ENCODE measurements around the gene S100A6. TPM values are rescaled to one million over a fixed set of nuclear protein-coding genes. Genes with fewer than 3 reads are reported as not detected.

S100A6 gene
- total RNA-seq, 5 donors from 2014 or later (not counting 1 experiment from before 2014, with no cell fraction given) = 200 to 467 (median 400) TPM

DNA sequence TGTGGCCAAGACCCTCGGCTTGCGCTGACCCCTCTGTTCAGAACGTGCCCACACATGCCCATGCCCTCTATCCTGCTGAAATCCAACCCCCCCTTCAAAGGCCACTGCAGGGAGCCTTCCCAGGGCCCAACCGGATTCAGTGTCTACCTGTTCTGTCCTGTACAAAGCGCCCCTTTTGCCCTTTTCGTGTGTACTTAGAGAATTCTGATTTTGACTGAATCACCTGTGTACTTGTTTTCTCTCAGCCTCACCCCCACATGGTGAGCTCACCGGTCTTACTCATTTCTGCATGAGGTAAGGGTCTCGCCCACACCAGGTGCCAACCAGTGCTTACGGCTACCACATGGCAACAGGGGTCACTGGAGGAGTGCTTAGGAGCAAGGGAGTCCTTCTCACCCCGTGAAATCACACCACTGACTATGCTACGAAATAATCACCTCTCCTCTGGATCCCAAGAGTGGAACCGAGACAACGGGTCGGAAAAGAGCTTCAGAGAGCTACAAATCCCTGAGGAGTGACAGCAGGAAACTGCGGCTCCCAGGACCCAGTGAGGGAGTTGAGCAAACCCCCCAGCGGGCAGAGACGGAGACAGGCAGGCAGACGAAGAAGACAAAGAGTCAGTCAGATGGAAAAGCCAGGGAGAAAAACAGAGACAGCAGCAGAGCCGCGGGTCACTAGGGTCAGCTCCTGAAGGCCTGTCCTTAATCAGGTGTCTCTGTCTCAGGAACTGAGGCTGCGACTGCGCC is 32.0 kb upstream of the S100A6 start:
- Mint-ChIP-seq H3K9me3 (no peaks in the 10 kb centered on the region), H3K27ac (peak overlapping the region in 1 of 2 donors; percentile 57), H3K27me3 (peaks cover 0 to 3% of the 10 kb centered on the region in 2 donors), H3K36me3 (no peaks in the 10 kb centered on the region), H3K4me1 (peaks cover 32 to 39% (median 36%) of the 10 kb centered on the region in 3 donors), H3K4me3 (peak overlapping the region in 2 of 3 donors; percentile 52 to 59)
- ATAC-seq (replicated peaks in 1 of 4) (no peak), DNase-seq (no peak)
- no peaks in the 10 kb centered on the region for H3K9me3 ChIP-seq
- WGBS (ENCODE audit: insufficient coverage) = 84% methylated on average over 13 of the region's 22 CpGs
- no peak overlapping the region for H3K4me3 ChIP-seq (ENCODE audit: control insufficient read depth in 1 of 2, extremely low read depth in 1 of 2, low read length in 1 of 2)
- peaks cover 4 to 37% of the 10 kb centered on the region in 2 experiments for H3K4me1 ChIP-seq (ENCODE audit: control insufficient read depth in 1 of 2, extremely low read depth in 1 of 2, insufficient read depth in 2 of 2, low read length in 2 of 2)
- H3K36me3 ChIP-seq (ENCODE audit: control insufficient read depth in 2 of 2, extremely low read depth in 1 of 2, insufficient read depth in 1 of 2, low read length in 1 of 2) = no peaks in the 10 kb centered on the region
- H3K27ac ChIP-seq (ENCODE audit: low read length) = no peak overlapping the region
- peaks cover 0 to 7% of the 10 kb centered on the region in 2 experiments for H3K27me3 ChIP-seq (replicated peaks in 1 of 2; ENCODE audit: control insufficient read depth in 2 of 2, extremely low read depth in 1 of 2, insufficient read depth in 2 of 2, low read length in 1 of 2)
- ChIA-PET POLR2A (interaction anchor here (0.5 to 1.8 kb wide), 4 partner anchors 23 to 64 kb away, joined by 3 to 7 read pairs (median 4); no protein-coding TSS in a partner anchor), CTCF (interaction anchor here (0.5 to 4.3 kb wide), 7 partner anchors 34 to 989 kb away, joined by 3 to 36 read pairs (median 4); no protein-coding TSS in a partner anchor)

- POLR2A ChIA-PET = interaction anchor here in 1 of 2 donors (0.6 kb wide), 1 partner anchor 36 kb away, joined by 4 read pairs; no protein-coding TSS in a partner anchor
- no peaks in the 10 kb centered on the region for H3K9me3 ChIP-seq
- 46% methylated on average over 11 of the region's 16 CpGs for WGBS (ENCODE audit: insufficient coverage)
- Mint-ChIP-seq H3K36me3 (no peaks in the 10 kb centered on the region), H3K9me3 (no peaks in the 10 kb centered on the region), H3K27me3 (peaks cover 0 to 2% of the 10 kb centered on the region in 2 donors), H3K4me3 (peak overlapping the region in 2 of 3 donors; percentile 45 to 61), H3K27ac (peak overlapping the region; percentile 90 to 97), H3K4me1 (peaks cover 32 to 35% (median 32%) of the 10 kb centered on the region in 3 donors)
- peak; percentile 32 to 86 (median 56) for DNase-seq
- ATAC-seq (replicated peaks in 1 of 4) = peak; percentile 71 to 96 (median 94)
- peaks cover 4 to 37% of the 10 kb centered on the region in 2 experiments for H3K4me1 ChIP-seq (ENCODE audit: control insufficient read depth in 1 of 2, extremely low read depth in 1 of 2, insufficient read depth in 2 of 2, low read length in 2 of 2)
- CTCF ChIA-PET = interaction anchor here (0.5 to 1.5 kb wide), 4 partner anchors 31 to 56 kb away, joined by 3 to 12 read pairs (median 6); partner anchors contain the start of gene S100A6 (in 1 of the 2)
- no peak overlapping the region for H3K4me3 ChIP-seq (ENCODE audit: control insufficient read depth in 1 of 2, extremely low read depth in 1 of 2, low read length in 1 of 2)
- H3K27me3 ChIP-seq (replicated peaks in 1 of 2; ENCODE audit: control insufficient read depth in 2 of 2, extremely low read depth in 1 of 2, insufficient read depth in 2 of 2, low read length in 1 of 2) = peaks cover 0 to 7% of the 10 kb centered on the region in 2 experiments
- H3K36me3 ChIP-seq (ENCODE audit: control insufficient read depth in 2 of 2, extremely low read depth in 1 of 2, insufficient read depth in 1 of 2, low read length in 1 of 2) = no peaks in the 10 kb centered on the region
- peak overlapping the region; percentile 74 for H3K27ac ChIP-seq (ENCODE audit: low read length)
Measured at GRCh38 chr1:153566414-153567371, 30.9 kb upstream of the S100A6 start.

GRCh38 chr1:153565529-153566374 is 30.0 kb upstream of the S100A6 start, which contains the start of gene S100A2:
Gene S100A2 (minus strand): TSS chr1:153565844. CDS start chr1:153563877, 1,967 bp downstream.
- H3K4me3 ChIP-seq (ENCODE audit: control insufficient read depth in 1 of 2, extremely low read depth in 1 of 2, low read length in 1 of 2) = no peak within 1 kb of the TSS
- H3K4me1 ChIP-seq (ENCODE audit: control insufficient read depth in 1 of 2, extremely low read depth in 1 of 2, insufficient read depth in 2 of 2, low read length in 2 of 2) = peaks cover 4 to 37% of the 10 kb centered on the region in 2 experiments
- 67% methylated on average over 5 of the region's 8 CpGs for WGBS (ENCODE audit: insufficient coverage)
- Mint-ChIP-seq H3K4me1 (peaks cover 32 to 35% (median 32%) of the 10 kb centered on the region in 3 donors), H3K27ac (peak within 1 kb of the TSS; percentile 92 to 97), H3K36me3 (no peaks in the 10 kb centered on the region), H3K4me3 (peak within 1 kb of the TSS in 2 of 3 donors; percentile 45 to 70), H3K9me3 (no peaks in the 10 kb centered on the region), H3K27me3 (no peaks in the 10 kb centered on the region)
- H3K27me3 ChIP-seq (replicated peaks in 1 of 2; ENCODE audit: control insufficient read depth in 2 of 2, extremely low read depth in 1 of 2, insufficient read depth in 2 of 2, low read length in 1 of 2) = peaks cover 0 to 7% of the 10 kb centered on the region in 2 experiments
- no peaks in the 10 kb centered on the region for H3K9me3 ChIP-seq
- H3K36me3 ChIP-seq (ENCODE audit: control insufficient read depth in 2 of 2, extremely low read depth in 1 of 2, insufficient read depth in 1 of 2, low read length in 1 of 2) = no peaks in the 10 kb centered on the region
- DNase-seq (peak in 6 of 35 experiments; percentile 2 to 40 (median 18)), ATAC-seq (replicated peaks in 1 of 4) (peak; percentile 39 to 54 (median 43))
- ChIA-PET CTCF (interaction anchor here (0.5 to 1.5 kb wide), 5 partner anchors 30 to 58 kb away, joined by 3 to 12 read pairs (median 3); partner anchors contain the start of gene S100A6 (in 1 of the 2)), POLR2A (interaction anchor here in 1 of 2 donors (0.8 kb wide), 1 partner anchor 30 kb away, joined by 8 read pairs; the partner anchor contains the start of gene S100A6)
- H3K27ac ChIP-seq (ENCODE audit: low read length) = peak within 1 kb of the TSS; percentile 74

GRCh38 chr1:153563991-153564390 is 28.2 kb upstream of the S100A6 start:
- no peaks in the 10 kb centered on the region for H3K36me3 Mint-ChIP-seq
- peaks cover 0 to 7% of the 10 kb centered on the region in 2 experiments for H3K27me3 ChIP-seq (replicated peaks in 1 of 2; ENCODE audit: control insufficient read depth in 2 of 2, extremely low read depth in 1 of 2, insufficient read depth in 2 of 2, low read length in 1 of 2)
- no peak overlapping the region for H3K27ac Mint-ChIP-seq
- peaks cover 4 to 37% of the 10 kb centered on the region in 2 experiments for H3K4me1 ChIP-seq (ENCODE audit: control insufficient read depth in 1 of 2, extremely low read depth in 1 of 2, insufficient read depth in 2 of 2, low read length in 2 of 2)
- no peaks in the 10 kb centered on the region for H3K9me3 ChIP-seq
- H3K36me3 ChIP-seq (ENCODE audit: control insufficient read depth in 2 of 2, extremely low read depth in 1 of 2, insufficient read depth in 1 of 2, low read length in 1 of 2) = no peaks in the 10 kb centered on the region
- H3K4me3 ChIP-seq (ENCODE audit: control insufficient read depth in 1 of 2, extremely low read depth in 1 of 2, low read length in 1 of 2) = no peak overlapping the region
- no peak overlapping the region for H3K27ac ChIP-seq (ENCODE audit: low read length)
- CTCF ChIA-PET = no interaction called here
- DNase-seq = no peak
- POLR2A ChIA-PET = no interaction called here
- H3K9me3 Mint-ChIP-seq = no peaks in the 10 kb centered on the region
- peaks cover 30 to 32% (median 32%) of the 10 kb centered on the region in 3 donors for H3K4me1 Mint-ChIP-seq
- 95% methylated on average over 3 of the region's 7 CpGs for WGBS (ENCODE audit: insufficient coverage)
- H3K27me3 Mint-ChIP-seq = no peaks in the 10 kb centered on the region
- ATAC-seq (replicated peaks in 1 of 4) = no peak
- H3K4me3 Mint-ChIP-seq = no peak overlapping the region

DNA sequence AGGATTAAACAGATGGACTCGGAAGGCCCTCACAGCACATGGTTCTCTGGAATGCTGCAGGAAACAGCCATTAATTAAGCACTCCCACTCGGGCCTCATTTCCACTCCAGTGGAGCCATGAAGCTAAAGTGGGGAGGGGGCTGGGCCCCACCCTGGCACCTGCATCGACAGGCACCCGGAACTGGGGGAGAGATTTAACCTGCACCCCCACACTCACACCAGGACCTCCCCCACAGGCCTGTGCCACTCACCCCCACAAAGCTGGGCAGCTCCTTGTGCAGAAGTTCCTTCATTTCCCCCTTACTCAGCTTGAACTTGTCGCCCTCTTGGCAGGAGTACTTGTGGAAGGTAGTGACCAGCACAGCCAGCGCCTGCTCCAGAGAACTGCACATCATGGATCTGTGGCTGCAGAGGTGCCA is 27.7 kb upstream of the S100A6 start:
- WGBS (ENCODE audit: insufficient coverage) = 89% methylated on average over 1 of the region's 6 CpGs
- Mint-ChIP-seq H3K36me3 (no peaks in the 10 kb centered on the region), H3K27me3 (no peaks in the 10 kb centered on the region), H3K4me1 (peaks cover 27 to 28% (median 28%) of the 10 kb centered on the region in 3 donors), H3K9me3 (no peaks in the 10 kb centered on the region), H3K27ac (no peak overlapping the region), H3K4me3 (no peak overlapping the region)
- ATAC-seq (replicated peaks in 1 of 4) (no peak), DNase-seq (no peak)
- H3K36me3 ChIP-seq (ENCODE audit: control insufficient read depth in 2 of 2, extremely low read depth in 1 of 2, insufficient read depth in 1 of 2, low read length in 1 of 2) = no peaks in the 10 kb centered on the region
- ChIA-PET CTCF (no interaction called here), POLR2A (no interaction called here)
- H3K4me3 ChIP-seq (ENCODE audit: control insufficient read depth in 1 of 2, extremely low read depth in 1 of 2, low read length in 1 of 2) = no peak overlapping the region
- peaks cover 4 to 32% of the 10 kb centered on the region in 2 experiments for H3K4me1 ChIP-seq (ENCODE audit: control insufficient read depth in 1 of 2, extremely low read depth in 1 of 2, insufficient read depth in 2 of 2, low read length in 2 of 2)
- no peak overlapping the region for H3K27ac ChIP-seq (ENCODE audit: low read length)
- H3K27me3 ChIP-seq (replicated peaks in 1 of 2; ENCODE audit: control insufficient read depth in 2 of 2, extremely low read depth in 1 of 2, insufficient read depth in 2 of 2, low read length in 1 of 2) = peaks cover 0 to 3% of the 10 kb centered on the region in 2 experiments
- no peaks in the 10 kb centered on the region for H3K9me3 ChIP-seq
